Parietal lobe (tissue), 1 donor: ENCODE data around the gene FCRL4. TPM values are rescaled to one million over a fixed set of nuclear protein-coding genes. Genes with fewer than 3 reads are reported as not detected.

Source experiments
- total RNA-seq: library from RNA; depleted of rRNA; stranded (reverse); fragments of >200 nt; gene quantifications from one replicate; pipeline ENCODE4 v1.2.3, GENCODE V29; 2014

FCRL4 gene
- not detected for total RNA-seq

GRCh38 chr1:157597959-157598667, at the start of gene FCRL4:
Gene FCRL4, minus strand, starts transcription at chr1:157598085. Its CDS starts 141 bp downstream, at chr1:157597944.

GRCh38 chr1:157551694-157552693, 45.9 kb downstream of the FCRL4 start, which contains the start of gene FCRL5:
Gene FCRL5, minus strand, starts transcription at chr1:157552515. Its CDS starts 153 bp downstream, at chr1:157552362.

Other genes starting within 250 kb of the FCRL4 start
- gene FCRL5, start 45.6 kb downstream of the FCRL4 start, total RNA-seq: not detected
- gene FCRL3, start 102.7 kb upstream of the FCRL4 start, total RNA-seq: not detected
- not detected for gene FCRL2, start 179.0 kb upstream of the FCRL4 start, total RNA-seq
- gene FCRL1, start 222.0 kb upstream of the FCRL4 start, total RNA-seq: not detected
- gene CD5L, start 243.7 kb upstream of the FCRL4 start, total RNA-seq: not detected